ENCODE results near the gene CACNA2D2. TPM values are rescaled to one million over a fixed set of nuclear protein-coding genes. Genes with fewer than 3 reads are reported as not detected.

CACNA2D2 gene
- total RNA-seq, 4 donors from 2014 or later = 1.5 to 3.3 (median 2.9) TPM

DNA sequence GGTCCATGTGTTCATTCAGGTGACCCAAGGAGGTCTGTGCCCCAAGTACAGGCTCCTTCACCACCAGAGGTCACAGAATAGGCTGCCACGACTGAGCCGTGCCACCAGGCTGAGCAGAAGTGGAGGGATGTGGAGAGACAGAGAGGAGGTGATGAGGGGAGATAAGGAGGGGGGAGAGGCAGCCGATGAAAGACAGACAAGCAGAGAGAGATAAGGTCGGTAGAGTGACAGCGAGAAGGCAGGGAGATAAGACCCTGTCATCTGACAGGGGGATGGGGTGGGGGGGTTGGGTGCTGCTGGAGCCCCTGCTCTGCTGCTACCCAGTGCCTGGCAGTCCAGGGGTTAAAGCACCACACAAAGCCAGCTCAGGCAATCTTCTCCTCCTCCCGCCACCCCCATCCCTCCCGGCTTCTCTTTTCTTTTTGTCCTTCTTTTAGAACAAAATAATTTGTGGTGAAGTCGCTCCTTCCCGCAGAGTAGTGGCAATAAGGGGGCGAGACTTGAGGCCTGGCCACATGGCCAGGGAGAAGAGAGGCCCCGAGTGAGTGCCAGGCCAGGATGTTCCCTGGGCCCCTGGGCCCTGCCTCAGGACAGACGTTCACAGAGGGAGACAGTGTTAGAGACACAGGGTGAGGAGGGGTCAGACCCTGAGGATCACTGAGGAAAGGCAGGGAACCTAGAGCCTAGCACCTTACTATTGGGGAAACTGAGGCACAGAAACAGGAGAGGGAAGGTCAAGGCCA, 67.9 kb downstream of the CACNA2D2 start:
- Histone ChIP-seq H3K27me3 (no peaks in the 10 kb centered on the region), H3K27ac (no peak overlapping the region), H3K36me3 (no peaks in the 10 kb centered on the region), H3K9me3 (no peaks in the 10 kb centered on the region), H3K4me3 (replicated peaks in 1 of 3) (no peak overlapping the region), H3K4me1 (no peaks in the 10 kb centered on the region)
- DNase-seq = no peak
- TF ChIP-seq, protein P1, sequence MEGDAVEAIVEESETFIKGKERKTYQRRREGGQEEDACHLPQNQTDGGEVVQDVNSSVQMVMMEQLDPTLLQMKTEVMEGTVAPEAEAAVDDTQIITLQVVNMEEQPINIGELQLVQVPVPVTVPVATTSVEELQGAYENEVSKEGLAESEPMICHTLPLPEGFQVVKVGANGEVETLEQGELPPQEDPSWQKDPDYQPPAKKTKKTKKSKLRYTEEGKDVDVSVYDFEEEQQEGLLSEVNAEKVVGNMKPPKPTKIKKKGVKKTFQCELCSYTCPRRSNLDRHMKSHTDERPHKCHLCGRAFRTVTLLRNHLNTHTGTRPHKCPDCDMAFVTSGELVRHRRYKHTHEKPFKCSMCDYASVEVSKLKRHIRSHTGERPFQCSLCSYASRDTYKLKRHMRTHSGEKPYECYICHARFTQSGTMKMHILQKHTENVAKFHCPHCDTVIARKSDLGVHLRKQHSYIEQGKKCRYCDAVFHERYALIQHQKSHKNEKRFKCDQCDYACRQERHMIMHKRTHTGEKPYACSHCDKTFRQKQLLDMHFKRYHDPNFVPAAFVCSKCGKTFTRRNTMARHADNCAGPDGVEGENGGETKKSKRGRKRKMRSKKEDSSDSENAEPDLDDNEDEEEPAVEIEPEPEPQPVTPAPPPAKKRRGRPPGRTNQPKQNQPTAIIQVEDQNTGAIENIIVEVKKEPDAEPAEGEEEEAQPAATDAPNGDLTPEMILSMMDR (IDR thresholded peaks at IDR 0.05) = no peak
- no peak for TF ChIP-seq POLR2A (IDR thresholded peaks at IDR 0.05)
- intact Hi-C loops (cut with DNase I) = loop anchor here (2.0 kb wide), 1 partner anchor 105 kb away; no protein-coding TSS in a partner anchor
- WGBS, 2 donors = 32 to 33% methylated on average over 12 of the region's 12 CpGs

DNA sequence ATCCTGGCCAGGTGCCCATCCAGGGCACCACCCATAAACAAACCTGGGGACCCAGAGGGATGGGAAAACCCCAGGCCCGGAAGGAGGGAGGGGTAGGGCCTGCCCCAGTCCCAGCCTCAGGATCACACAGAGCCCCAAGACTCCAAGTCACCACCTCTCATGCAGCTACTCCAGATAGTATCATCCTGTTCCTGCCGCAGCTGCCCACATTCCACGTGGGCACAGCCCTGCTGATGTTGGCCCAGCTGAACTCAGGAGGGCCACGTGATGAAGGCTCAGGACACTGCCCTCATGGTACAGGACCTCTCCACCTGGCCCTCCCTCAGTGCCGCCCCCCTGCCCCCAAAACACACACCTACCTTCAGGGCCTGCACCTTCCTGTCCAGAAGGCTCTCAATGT, 69.5 kb downstream of the CACNA2D2 start:
- Histone ChIP-seq H3K4me3 (replicated peaks in 1 of 3) (no peak overlapping the region), H3K27ac (no peak overlapping the region), H3K36me3 (no peaks in the 10 kb centered on the region), H3K9me3 (no peaks in the 10 kb centered on the region), H3K4me1 (no peaks in the 10 kb centered on the region), H3K27me3 (no peaks in the 10 kb centered on the region)
- no peak for TF ChIP-seq POLR2A (IDR thresholded peaks at IDR 0.05)
- TF ChIP-seq, protein P1 (IDR thresholded peaks at IDR 0.05) = no peak
- 82 to 90% methylated on average over 3 to 5 of the region's 5 CpGs for WGBS, 2 donors
- no peak for DNase-seq
- intact Hi-C loops (cut with DNase I) = no loop called here

DNA sequence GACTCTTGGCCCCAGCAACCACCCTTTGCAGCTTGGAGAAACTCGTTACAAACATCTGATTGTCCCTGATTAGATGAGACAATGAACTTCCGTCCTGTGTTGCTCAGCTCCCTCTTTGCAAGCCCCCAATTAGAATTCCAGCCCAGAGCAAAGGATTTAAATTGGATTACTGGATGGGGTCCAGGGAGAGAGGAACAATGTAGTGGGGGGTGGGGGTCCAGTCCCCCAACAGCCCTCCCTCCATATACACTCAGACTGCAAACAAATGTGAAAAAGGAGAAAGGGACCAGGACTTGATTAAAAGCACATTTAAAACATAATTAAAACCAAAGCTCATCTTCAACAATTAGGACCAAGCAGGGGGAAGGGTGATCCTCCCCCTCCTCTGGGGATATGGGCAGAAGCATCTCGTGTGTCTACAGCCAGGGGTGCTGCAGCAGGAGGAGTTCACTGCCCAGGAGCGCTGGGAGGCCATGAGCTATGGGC, 72.4 kb downstream of the CACNA2D2 start:
- H3K27me3 ChIP-seq = no peaks in the 10 kb centered on the region
- no peak overlapping the region for H3K27ac ChIP-seq
- TF ChIP-seq, protein P1 (IDR thresholded peaks at IDR 0.05) = no peak
- no peak for TF ChIP-seq POLR2A (IDR thresholded peaks at IDR 0.05)
- intact Hi-C loops (cut with DNase I) = no loop called here
- no peak overlapping the region for H3K4me3 ChIP-seq (replicated peaks in 1 of 3)
- no peaks in the 10 kb centered on the region for H3K4me1 ChIP-seq
- WGBS, 2 donors = 69 to 70% methylated on average over 4 of the region's 4 CpGs
- DNase-seq = no peak
- no peaks in the 10 kb centered on the region for H3K36me3 ChIP-seq
- H3K9me3 ChIP-seq = no peaks in the 10 kb centered on the region

DNA sequence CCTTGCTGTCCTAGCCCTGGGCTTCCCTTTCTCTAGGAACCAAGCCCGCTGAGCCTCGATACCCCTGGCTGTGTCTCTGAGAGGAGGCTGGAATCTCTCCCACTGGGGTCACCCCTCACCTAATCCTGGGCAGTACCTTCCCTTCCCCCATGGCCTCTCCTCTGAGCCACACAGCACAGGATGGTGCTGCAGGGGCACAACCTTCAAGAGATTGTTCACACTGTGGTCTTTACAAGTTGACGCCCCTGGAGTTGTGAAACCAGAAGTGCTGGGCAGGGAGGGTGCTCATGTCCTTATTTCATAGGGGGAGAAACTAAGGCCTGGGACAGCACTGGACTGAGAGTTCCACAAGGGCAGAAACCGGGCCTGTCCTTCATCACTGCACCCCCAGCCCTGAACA, 73.2 kb downstream of the CACNA2D2 start:
- no peaks in the 10 kb centered on the region for H3K9me3 ChIP-seq
- no peak overlapping the region for H3K4me3 ChIP-seq (replicated peaks in 1 of 3)
- H3K36me3 ChIP-seq = no peaks in the 10 kb centered on the region
- H3K27me3 ChIP-seq = no peaks in the 10 kb centered on the region
- intact Hi-C loops (cut with DNase I) = no loop called here
- no peak for TF ChIP-seq POLR2A (IDR thresholded peaks at IDR 0.05)
- TF ChIP-seq, protein P1 (IDR thresholded peaks at IDR 0.05) = no peak
- DNase-seq = no peak
- no peaks in the 10 kb centered on the region for H3K4me1 ChIP-seq
- WGBS, 2 donors = 71 to 87% methylated on average over 4 of the region's 4 CpGs
- H3K27ac ChIP-seq = no peak overlapping the region

DNA sequence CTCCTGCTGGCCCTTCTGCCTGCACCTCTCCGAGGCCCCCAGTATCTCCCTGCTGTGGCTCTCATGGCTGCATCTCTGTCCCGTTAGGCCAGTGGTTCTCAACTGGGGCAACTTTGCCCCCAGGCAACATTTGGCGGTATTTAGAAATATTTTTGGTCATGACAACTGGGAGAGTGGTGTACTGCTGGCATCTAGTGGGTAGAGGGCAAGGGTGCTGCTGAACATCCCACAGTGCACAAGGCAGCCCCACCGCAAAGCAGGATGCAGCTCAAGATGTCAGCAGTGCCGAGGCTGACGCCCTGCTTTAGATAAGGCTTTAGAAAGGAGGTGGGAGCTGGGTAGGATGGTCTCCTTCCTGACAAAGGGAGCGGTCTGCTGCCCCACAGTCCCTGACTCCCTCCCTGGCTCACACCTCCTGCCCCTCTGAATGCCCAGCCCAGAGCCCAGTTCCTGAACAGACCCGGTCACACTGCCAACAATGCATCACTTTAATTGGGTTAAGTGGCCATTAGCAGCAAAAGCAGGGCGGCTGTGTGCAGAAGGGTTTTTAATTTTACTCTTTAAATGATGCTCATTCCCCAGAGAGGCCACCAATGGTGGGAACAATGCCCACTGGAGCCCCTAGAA, 75.3 kb downstream of the CACNA2D2 start:
- intact Hi-C loops (cut with DNase I) = no loop called here
- TF ChIP-seq POLR2A (IDR thresholded peaks at IDR 0.05) = no peak
- TF ChIP-seq, protein P1 (IDR thresholded peaks at IDR 0.05) = no peak
- no peak for DNase-seq
- no peaks in the 10 kb centered on the region for H3K4me1 ChIP-seq
- WGBS, 2 donors = 66 to 76% methylated on average over 7 to 9 of the region's 9 CpGs
- H3K4me3 ChIP-seq (replicated peaks in 1 of 3) = no peak overlapping the region
- H3K9me3 ChIP-seq = no peaks in the 10 kb centered on the region
- H3K36me3 ChIP-seq = no peaks in the 10 kb centered on the region
- no peaks in the 10 kb centered on the region for H3K27me3 ChIP-seq
- no peak overlapping the region for H3K27ac ChIP-seq
